Esophagus squamous epithelium (tissue), 4 donors: ENCODE results near the gene EIF3A.

ENCODE experiments used
- CTCF ChIP-seq, 6 experiments: fragments of 450-650 bp in 4 of 6; fragments of 200-600 bp in 2 of 6; sonication (generic) in 2 of 6; IDR thresholded peaks; one replicate each; pipeline ENCODE4 v1.5.1; 2016 to 2019; ENCODE audit warnings: antibody characterized with exemption in 6 of 6, mild to moderate bottlenecking in 4 of 6, moderate library complexity in 4 of 6
- POLR2A ChIP-seq, 4 donors: fragments of 450-650 bp; IDR thresholded peaks; one replicate each; pipeline ENCODE4 v1.6.1; 2017; ENCODE audit warnings: antibody characterized with exemption in 4 of 4, mild to moderate bottlenecking in 4 of 4, moderate library complexity in 3 of 4

- TF ChIP-seq CTCF (IDR thresholded peaks at IDR 0.05) (no peak), POLR2A (IDR thresholded peaks at IDR 0.05) (no peak)
Measured at GRCh38 chr10:119058010-119058409, 22.6 kb downstream of the EIF3A start.
